Fibroblast of the aortic adventitia (primary cell): ENCODE results near the gene RNU4-1. TPM values are rescaled to one million over a fixed set of nuclear protein-coding genes. Genes with fewer than 3 reads are reported as not detected.

ENCODE experiments used
- DNase-seq: peaks from one replicate; pipeline ENCODE4 v3.0.0-alpha.2; 2010; ENCODE audit warnings: low read depth
- H3K4me3 ChIP-seq: 2 replicates; pipeline ENCODE4 v1.5.1; 2011; ENCODE audit warnings: low read depth, mild to moderate bottlenecking, control low read depth, low read length, moderate library complexity
- total RNA-seq: library from RNA; depleted of rRNA; stranded (reverse); fragments of >200 nt; gene quantifications from 2 replicates; pipeline ENCODE4 v1.2.3, GENCODE V29; 2012; ENCODE audit warnings: low replicate concordance
- TF ChIP-seq, protein P1 (sequence below): IDR thresholded peaks from 2 replicates; pipeline ENCODE4 v1.5.1; 2011; ENCODE audit warnings: mild to moderate bottlenecking, low read length, control low read depth, inconsistent platforms; ENCODE audit not compliant: insufficient read depth

RNU4-1 gene
- total RNA-seq, 1 donor: under 0.01 TPM

DNA sequence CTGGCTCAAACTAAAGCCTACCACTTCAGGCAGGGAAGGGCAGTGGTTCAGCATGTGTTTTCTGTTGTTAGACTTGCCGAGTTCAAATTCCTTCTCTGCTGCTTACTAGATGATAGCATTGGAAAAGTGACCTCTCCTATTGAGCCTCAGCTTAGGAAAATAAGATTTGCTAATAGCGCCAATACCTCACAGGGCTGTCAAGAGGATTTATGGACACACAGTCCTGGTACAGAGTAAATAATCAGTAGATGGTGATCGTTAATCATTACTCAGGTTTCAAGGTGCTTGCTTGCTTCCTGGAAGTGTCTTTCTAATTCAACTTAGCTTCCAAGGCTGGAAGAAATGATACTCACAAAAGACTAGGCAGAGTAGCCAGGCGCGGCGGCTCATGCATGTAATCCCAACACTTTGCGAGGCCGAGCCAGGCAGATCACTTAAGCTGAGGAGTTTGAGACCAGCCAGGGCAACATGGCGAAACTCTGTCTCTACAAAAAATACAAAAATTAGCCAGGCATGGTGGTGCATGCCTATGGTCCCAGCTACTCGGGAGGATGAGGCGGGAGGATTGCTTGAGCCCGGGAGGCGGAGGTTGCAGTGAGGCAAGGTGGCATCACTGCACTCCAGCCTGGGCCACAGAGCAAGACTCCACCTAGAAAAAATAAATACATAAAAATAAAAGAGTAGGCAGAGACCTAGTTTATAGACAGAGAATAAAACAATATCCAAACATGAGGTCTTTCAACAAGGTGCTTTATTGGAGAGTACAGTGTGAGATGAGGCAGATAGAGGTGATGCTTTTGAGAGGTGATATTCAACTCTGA is 28.6 kb upstream of the RNU4-1 start:
- TF ChIP-seq, protein P1, sequence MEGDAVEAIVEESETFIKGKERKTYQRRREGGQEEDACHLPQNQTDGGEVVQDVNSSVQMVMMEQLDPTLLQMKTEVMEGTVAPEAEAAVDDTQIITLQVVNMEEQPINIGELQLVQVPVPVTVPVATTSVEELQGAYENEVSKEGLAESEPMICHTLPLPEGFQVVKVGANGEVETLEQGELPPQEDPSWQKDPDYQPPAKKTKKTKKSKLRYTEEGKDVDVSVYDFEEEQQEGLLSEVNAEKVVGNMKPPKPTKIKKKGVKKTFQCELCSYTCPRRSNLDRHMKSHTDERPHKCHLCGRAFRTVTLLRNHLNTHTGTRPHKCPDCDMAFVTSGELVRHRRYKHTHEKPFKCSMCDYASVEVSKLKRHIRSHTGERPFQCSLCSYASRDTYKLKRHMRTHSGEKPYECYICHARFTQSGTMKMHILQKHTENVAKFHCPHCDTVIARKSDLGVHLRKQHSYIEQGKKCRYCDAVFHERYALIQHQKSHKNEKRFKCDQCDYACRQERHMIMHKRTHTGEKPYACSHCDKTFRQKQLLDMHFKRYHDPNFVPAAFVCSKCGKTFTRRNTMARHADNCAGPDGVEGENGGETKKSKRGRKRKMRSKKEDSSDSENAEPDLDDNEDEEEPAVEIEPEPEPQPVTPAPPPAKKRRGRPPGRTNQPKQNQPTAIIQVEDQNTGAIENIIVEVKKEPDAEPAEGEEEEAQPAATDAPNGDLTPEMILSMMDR: no peak
- no peak for DNase-seq
- no peak overlapping the region for H3K4me3 ChIP-seq

- DNase-seq: peak; percentile 99
- H3K4me3 ChIP-seq: peak overlapping the region; percentile 90
- TF ChIP-seq, protein P1: peak; percentile 86
Observed at GRCh38 chr12:120317224-120318105, 24.4 kb upstream of the RNU4-1 start.

- H3K4me3 ChIP-seq: peak overlapping the region; percentile 90
- no peak for DNase-seq
- TF ChIP-seq, protein P1: no peak
Observed at GRCh38 chr12:120316798-120317223, 23.8 kb upstream of the RNU4-1 start.

DNA sequence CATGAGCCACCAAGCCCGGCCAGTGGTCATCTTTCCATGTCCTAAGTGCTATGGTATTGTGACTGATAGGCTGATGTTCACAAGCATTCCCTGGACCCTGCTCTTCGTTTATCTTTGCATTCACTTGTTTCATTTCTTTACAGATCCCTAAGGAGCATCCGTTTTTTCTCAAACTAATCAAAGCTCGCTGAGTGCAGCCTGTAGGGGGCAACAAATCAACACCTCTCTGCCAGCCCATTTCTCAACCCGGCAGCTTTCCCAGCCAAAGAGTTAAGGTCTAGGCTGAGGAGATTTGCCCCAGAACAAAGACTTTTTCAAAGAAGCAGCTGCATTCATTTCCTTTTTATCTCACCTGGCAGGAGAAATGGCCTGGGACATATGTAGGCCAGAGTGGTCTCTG is 21.2 kb upstream of the RNU4-1 start:
- no peak for DNase-seq
- no peak overlapping the region for H3K4me3 ChIP-seq
- TF ChIP-seq, protein P1: no peak

GRCh38 chr12:120301962-120302815 is 9.2 kb upstream of the RNU4-1 start, which contains the start of gene SIRT4:
TSS of gene SIRT4 (plus strand) at chr12:120302321. CDS start at chr12:120303562, 1,241 bp downstream.
- peak; percentile 96 for DNase-seq
- TF ChIP-seq, protein P1: peak; percentile 78

DNA sequence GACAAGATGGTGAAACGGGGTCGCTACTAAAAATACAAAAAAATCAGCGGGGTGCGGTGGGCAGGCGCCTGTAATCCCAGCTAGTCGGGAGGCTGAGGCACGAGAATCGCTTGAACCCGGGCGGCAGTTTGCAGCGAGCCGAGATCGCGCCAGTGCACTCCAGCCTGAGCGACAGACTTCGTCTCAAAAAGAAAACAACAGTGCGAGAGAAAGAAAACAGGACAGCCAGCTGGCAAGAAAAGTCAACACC is 701 bp downstream of the RNU4-1 start:
- H3K4me3 ChIP-seq: peak overlapping the region; percentile 66
- TF ChIP-seq, protein P1: no peak
- DNase-seq: no peak

More at GRCh38 chr12:120301962-120302815, 9.2 kb upstream of the RNU4-1 start, which contains the start of gene SIRT4:
- peak within 1 kb of the TSS; percentile 82 for H3K4me3 ChIP-seq
